ENCODE measurements around the gene FCN1.
"Not testable (repeated sequence)": the region's sequence is repeated elsewhere in the genome, so short reads cannot be mapped to it uniquely, and the experiment has no call there.

Gene FCN1

DNA sequence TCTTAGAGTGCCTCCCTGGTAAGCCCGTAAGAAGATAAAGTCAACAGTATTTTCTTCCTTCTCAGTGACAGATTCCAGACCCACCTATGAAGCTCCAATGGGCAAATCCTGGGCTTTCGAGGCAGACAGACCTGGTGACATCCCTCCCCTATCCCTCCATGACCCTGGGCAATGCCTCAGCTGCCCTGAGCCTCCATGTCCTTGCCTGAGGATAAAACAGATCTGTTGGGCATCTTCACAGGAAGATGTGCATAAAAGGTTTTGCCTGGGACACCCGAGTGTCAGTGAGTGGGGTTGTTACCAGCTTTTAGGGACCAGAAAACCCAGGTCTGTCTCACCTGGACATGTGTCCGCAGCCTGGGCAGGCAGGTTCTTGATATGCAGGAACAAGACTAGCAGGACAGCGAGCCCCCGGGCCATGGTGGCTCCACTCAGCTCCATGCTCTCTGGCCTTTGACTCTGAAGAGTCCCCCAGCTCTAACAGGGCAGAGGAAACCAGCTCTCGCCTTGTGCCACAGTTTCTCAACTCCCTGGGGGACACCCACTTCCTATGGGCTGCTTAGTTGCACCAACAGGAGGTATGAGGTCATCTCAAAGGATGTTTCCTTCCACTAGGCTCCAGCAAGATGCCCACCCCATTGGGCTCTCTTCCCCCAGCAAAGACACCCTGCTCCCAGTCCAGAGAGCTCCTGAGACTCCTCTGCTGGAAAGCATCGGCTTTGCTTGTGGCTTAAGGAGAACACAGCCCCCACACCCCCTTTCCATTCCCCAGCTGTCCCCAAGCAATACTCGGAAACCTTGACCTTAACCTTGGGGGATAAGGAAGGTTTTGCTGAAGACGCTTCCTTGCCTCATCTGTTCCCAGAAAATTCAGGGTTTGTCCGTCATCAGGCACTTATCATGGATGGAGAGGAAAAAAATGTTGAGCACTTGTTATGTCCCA lies at the start of gene FCN1:
Gene FCN1, minus strand, starts transcription at position 482 of the 943 bp plus-strand sequence. Its CDS starts 41 bp downstream, at position 441.
- FAIRE-seq, result no peak

DNA sequence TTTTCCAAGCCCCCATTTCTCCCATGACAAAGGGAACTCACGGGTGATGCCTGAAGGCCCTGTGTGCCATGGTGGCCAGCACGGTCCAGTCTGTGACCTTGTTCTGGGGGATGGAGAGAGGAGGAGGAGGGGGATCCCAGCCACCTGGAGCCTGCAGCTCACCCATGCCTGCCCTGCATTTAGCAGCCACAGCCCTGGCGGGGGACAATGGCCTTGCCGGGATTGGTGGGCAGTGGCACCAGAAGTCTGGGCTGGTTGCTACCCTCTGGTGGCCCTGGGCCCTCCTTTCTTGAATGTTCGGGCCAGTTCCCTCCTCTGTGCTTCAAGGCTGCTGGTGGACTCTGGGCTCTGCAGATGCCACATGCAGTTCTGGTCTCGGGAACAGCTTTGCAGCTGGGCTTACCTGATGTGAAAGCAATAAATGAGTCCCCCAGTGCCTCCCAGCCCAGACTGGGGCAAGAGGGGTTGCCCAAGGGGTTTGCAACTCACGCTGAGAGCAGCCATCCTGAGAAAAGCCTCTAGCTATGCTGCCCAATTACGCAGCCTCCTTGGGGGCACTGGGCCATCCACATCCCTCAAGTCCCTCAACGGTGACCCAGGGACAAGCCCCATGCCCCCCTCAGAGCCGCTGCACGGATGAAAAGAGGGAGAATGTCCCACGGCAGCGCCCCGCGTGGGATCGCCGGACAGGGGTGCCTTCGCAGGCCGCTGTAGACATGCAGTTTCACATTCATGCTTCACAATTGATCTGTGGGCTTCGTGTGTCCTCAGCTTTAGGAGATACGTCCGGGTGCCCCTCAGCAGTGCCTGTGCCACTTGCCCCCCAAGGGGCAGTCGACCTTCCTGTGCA lies 49.2 kb upstream of the FCN1 start:
- FAIRE-seq, result no peak

GRCh38 chr9:134966270-134966669 lies 48.6 kb upstream of the FCN1 start:
- no peak for FAIRE-seq

DNA sequence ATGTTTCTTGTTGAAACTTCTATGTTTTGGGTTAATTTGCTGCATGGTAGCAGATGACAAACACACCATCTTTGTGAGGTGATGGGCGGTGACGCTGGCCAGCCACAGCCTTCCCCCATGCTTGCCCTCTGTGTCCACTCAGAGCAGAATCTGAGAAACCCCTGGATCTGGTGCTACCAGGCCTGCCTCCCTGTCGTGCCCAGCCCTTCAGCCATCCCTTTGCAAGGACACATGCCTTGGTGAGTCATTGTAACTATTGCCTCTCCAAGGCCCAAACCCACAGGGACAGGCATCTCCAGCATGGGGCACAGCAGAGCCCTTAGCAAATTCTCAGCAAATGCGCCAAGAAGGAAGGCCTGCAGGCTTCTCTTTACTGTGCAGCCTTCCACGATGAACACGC lies 48.1 kb upstream of the FCN1 start:
- FAIRE-seq, result no peak

GRCh38 chr9:134965411-134965810 lies 47.7 kb upstream of the FCN1 start:
- FAIRE-seq, result no peak

- FAIRE-seq, result no peak
These were observed 46.8 kb upstream of the FCN1 start for GRCh38 chr9:134964271-134965055.

DNA sequence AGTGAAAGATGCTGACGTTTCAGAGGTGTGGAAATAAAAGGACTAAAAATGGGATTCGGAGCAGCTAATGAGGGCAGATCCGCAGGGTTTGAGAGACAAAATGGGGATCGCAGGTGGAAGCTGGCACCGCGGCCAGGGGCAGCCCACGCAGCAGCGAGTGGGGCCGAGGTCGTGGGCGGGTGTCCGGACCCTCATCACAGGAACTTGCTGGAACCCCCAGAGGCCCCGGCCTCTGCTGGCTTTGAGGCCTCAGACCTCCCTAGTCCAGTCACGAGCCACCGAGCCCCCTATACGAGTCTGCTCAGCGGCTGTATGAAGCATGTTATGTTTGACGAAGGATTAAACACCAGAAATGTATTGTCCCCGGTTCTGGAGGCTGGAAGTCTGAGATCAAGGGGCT lies 45.8 kb upstream of the FCN1 start:
- no peak for FAIRE-seq

DNA sequence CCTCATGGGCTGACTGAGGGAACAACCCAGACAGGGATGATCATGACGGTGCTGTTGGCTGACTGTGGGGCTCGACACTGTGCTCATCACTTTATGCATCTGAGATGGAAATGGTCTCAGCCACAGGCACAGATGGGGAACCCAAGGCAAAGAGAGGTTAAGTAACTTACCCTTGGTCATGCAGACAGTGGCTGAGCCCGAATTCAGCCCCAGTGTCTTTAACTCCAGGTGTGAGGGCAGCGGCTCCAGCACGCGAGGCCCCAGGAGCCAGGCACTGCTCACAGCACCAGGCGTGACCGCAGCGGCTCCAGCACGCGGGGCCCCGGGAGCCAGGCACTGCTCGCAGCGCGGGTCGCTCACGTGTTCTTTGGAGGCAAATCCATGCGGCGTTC lies 45.3 kb upstream of the FCN1 start:
- no peak for FAIRE-seq

- FAIRE-seq, result no peak
These were observed 44.6 kb upstream of the FCN1 start for GRCh38 chr9:134962065-134962972.

- no peak for FAIRE-seq
These were observed 43.8 kb upstream of the FCN1 start for GRCh38 chr9:134961331-134962064.

DNA sequence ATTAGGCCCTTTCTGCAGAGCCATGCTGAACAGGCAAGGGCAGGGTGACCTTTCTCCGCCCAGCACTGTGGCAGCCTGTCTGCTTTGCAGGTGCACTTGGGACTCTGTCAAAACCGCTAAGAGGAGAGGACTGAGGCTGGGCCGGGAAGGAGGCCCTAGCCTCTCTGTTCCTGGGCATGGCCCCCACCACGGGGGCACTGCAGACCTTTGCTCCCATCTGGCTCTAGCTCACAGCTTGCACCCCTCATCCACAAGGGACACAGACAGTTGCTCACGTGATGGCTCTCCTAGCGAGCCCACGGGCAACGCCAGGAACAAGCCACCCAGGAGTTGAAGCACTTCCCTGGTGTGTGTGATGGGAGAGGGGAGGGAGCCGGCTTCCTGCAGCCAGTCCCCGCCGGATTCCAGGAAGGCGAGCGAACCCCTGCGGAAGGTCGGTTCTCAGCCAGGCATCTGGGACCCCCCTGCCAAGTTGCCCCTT lies 43.0 kb upstream of the FCN1 start:
- no peak for FAIRE-seq

- FAIRE-seq, result no peak
These were observed 42.2 kb upstream of the FCN1 start for GRCh38 chr9:134959971-134960310.

DNA sequence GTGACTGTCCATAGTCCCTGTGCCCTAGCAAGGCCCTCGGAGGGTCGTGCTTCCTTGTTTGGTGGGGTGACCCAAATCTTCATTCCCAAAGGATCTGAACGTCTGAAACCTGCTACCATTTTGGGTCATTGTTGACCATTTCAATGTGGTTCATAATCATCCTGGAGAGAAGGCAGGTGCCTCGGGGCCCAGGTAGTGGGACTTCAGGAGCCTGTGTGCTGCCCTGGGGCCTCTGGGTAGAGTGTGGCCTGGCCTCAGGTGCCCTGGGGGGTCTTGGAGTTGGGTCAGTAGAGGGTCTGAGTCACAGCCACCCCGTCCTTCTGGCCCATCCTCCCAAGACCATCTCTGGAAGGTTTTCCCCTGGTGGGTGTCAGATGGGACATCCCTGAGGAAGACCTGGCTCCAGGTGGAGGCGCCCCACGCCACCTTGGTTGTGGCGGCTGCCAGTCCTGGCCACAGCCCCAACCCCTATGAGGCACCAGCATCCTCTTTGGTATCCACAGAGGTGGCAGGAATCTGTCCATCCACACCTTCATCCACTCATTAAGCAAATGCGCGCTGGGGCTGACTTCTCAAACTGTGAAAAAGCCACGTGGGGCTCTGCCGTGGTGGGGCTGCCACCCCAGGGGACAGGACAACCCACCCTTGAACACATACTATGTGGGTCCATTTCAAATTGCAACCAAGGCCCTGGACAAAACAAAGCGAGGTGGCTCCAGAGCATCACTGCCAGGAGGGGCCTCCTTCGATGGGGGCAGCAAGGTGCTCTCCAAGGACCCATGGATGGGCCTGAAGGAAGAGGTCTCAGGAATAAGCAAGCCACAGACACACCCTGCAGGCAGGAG lies 41.6 kb upstream of the FCN1 start:
- FAIRE-seq, result no peak

DNA sequence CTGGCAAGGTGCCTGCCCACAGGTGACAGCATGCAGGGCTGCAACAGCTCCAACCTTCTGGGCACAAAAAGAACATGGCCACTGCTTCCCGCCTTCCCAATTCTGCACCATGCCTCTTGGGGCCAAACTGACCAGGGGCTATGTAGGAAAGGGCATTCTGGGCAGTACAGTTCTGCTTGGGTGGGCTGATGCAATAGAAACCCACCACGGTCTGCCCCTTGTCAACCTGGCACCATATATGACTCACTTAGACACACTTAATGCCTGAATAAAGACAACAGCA lies 40.2 kb upstream of the FCN1 start:
- FAIRE-seq, result no peak

GRCh38 chr9:134957165-134957944 lies 39.6 kb upstream of the FCN1 start:
- FAIRE-seq, result no peak

DNA sequence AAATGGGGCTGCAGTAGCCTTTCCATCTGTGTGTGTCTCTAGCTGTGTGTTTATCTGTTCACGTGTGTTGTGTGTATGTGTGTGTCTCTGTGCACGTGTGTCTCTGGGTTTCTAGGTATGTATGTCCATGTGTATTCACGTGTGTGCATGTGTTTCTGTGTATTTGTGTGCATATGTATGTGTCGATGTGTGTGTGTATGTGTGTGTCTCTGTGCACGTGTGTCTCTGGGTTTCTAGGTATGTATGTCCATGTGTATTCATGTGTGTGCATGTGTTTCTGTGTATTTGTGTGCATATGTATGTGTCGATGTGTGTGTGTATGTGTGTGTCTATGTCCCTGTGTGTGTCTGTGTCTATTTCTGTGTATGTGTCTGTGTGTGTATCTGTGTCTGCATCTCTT lies 38.7 kb upstream of the FCN1 start:
- not testable (repeated sequence) for FAIRE-seq

GRCh38 chr9:134955801-134956200 lies 38.1 kb upstream of the FCN1 start:
- no peak for FAIRE-seq

DNA sequence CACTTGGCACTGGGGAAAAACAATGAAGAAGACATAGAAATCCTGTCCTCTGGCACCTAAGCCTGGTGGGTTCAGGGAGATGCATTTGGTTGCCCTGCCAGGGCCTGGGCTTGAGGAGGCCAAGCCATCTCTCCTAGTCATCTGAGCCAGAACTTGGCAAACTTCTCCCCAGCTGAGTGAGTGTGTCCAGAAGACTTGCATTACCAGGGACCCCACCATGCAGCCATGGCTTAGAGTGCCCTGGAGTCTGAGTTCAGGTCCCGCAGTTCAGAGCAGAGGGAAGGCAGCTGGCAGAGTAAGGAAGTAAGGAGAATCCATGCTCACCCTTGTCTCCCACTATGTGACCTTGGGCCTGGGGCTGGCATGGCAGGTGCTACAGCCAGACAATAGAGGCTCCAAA lies 37.4 kb upstream of the FCN1 start:
- no peak for FAIRE-seq

DNA sequence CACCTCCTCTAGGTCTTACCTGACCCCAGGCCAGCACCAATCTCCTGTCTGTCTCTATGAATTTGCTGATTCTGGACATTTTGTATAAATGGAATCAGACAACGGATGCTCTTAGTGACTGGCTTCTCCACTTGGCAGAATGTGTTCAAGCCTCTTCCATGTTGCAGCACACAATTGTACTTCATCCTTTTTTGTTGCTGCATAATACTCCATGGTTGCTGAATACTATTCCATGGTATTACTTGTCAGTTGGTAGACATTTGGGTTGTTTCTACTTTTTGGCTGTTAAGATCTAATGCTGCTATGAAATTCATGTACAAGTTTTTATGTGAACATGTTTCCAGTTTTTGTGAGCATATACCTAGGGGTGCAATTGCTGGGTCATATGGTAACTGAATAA lies 34.3 kb upstream of the FCN1 start:
- no peak for FAIRE-seq

- no peak for FAIRE-seq
These were observed 33.7 kb upstream of the FCN1 start for GRCh38 chr9:134951461-134951860.
